ENCODE data around the gene FHOD3. TPM values are rescaled to one million over a fixed set of nuclear protein-coding genes. Genes with fewer than 3 reads are reported as not detected.

Gene FHOD3
- total and polyA plus RNA-seq, 9 of the 15 experiments (the other 6 are each of a cell fraction or from before 2014, with no cell fraction given): 0.11 TPM; not detected in 8

DNA sequence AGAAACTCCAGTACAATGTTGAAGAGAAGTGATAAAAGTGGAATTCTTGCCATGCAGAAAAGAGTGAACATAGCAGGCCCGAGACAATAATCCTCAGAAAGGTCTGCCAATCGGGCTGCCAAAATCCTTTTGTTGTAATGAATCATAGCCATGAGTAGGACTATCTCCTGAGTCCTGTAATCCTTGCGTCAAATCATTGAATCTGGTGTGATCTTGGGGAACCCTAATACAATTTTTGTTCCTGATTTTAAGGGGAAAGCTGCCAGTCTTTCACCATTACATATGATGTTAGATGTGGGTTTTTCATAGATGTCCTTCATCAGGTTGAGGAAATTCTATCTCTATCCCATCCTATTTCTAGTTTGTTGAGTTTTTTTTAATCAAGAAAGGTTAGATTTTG is 529.0 kb downstream of the FHOD3 start:
- WGBS (ENCODE audit: insufficient coverage, low coverage, missing lambda C conversion rate): 86% methylated on average over 3 of the region's 3 CpGs
- H2AFZ ChIP-seq (ENCODE audit: low read depth, low read length): no peak overlapping the region
- H3K27me3 ChIP-seq (ENCODE audit: control insufficient read depth in 2 of 2, insufficient read depth in 2 of 2, low read length in 2 of 2): no peaks in the 10 kb centered on the region; a peak in 1 of 5 replicates
- ChIA-PET POLR2A (no interaction called here), CTCF (ENCODE audit: low intra/inter-chr PET ratio) (no interaction called here)
- H3K9me1 ChIP-seq (ENCODE audit: control insufficient read depth, insufficient read depth, low read length): no peaks in the 10 kb centered on the region
- H3K9ac ChIP-seq (ENCODE audit: insufficient read depth in 1 of 2, low read depth in 2 of 2, low read length in 2 of 2): no peak overlapping the region
- no peak overlapping the region for H3K4me2 ChIP-seq (ENCODE audit: insufficient read depth, low read length)
- H3K4me3 ChIP-seq: no peak overlapping the region
- H3K4me1 ChIP-seq (replicated peaks in 1 of 2; ENCODE audit: control insufficient read depth in 2 of 2, insufficient read depth in 2 of 2, low read length in 2 of 2): peaks cover 3 to 23% of the 10 kb centered on the region in 2 experiments; a peak in 3 of 5 replicates
- intact Hi-C loops (cut with micrococcal nuclease): no loop called here
- H3K27ac ChIP-seq (ENCODE audit: extremely low read depth, low read depth, low read length): no peak overlapping the region
- H3K36me3 ChIP-seq (ENCODE audit: control insufficient read depth, insufficient read depth, low read length): peaks cover 40% of the 10 kb centered on the region
- no peak for TF ChIP-seq ZFP1 (CRISPR knock-in tag; IDR thresholded peaks at IDR 0.05)
- TF ChIP-seq FOXP1 (CRISPR knock-in tag; IDR thresholded peaks at IDR 0.05): no peak
- no peak for TF ChIP-seq PYGO2 (tag; IDR thresholded peaks at IDR 0.05)
- no peak for TF ChIP-seq ZBTB17 (CRISPR knock-in tag; IDR thresholded peaks at IDR 0.05)
- in situ Hi-C loops (cut with MboI): no loop called here
- FAIRE-seq (no peak), ATAC-seq (no peak), DNase-seq (ENCODE audit: extremely low read depth in 1 of 4, low spot score in 3 of 4) (no peak)
- H3K9me3 ChIP-seq (replicated peaks; ENCODE audit: control insufficient read depth, insufficient read depth, low read depth, low read length): no peaks in the 10 kb centered on the region
- H4K20me1 ChIP-seq (replicated peaks; ENCODE audit: control insufficient read depth, insufficient read depth, low read length): no peaks in the 10 kb centered on the region
- peaks cover 77% of the 10 kb centered on the region for H3K79me2 ChIP-seq (ENCODE audit: control insufficient read depth, insufficient read depth, low read length)
- BruUV-seq (replicated peaks): no TSS peak

DNA sequence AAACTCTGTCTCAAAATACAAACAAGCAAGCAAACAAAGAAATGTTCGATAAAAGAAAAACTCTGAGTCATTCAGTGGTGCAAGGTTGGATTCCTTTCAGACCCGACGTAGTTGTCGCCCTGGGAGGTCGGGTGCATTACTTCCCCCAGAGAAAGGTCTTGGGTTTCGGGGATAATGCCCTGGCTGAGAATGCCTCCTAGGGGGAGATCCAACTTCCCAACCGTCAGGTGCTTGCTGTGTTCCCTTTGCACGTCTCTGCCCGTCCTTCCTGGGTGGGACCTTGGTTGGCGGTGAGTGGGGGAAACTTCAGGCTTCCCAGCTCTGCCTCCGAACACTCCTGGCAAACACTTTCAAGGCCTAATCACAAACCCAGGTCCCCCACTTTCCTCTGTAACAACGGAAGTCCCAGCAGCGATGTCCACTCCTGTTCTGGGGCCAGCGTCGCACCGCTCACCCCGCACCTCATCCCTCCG is 530.7 kb downstream of the FHOD3 start:
- TSS peak; percentile 63 for BruUV-seq (replicated peaks)
- TF ChIP-seq MXD1 (CRISPR knock-in tag; IDR thresholded peaks at IDR 0.05; ENCODE audit: borderline replicate concordance, poor library complexity, severe bottlenecking) (no peak), ZFP36 (IDR thresholded peaks at IDR 0.05; ENCODE audit: low read depth, low read length, partially characterized antibody) (no peak), SMARCE1 (IDR thresholded peaks at IDR 0.05) (peak; percentile 28; the same call in 1 of the 2 replicates), ZNF239 (CRISPR knock-in tag; IDR thresholded peaks at IDR 0.05) (no peak), MLLT1 (IDR thresholded peaks at IDR 0.05) (peak; percentile 53 to 60; a peak in 1 of 4 replicates), ASH1L (IDR thresholded peaks at IDR 0.05; ENCODE audit: borderline replicate concordance, low read depth, partially characterized antibody) (no peak), RB1 (IDR thresholded peaks at IDR 0.05; ENCODE audit: low read depth) (no peak), THRAP3 (IDR thresholded peaks at IDR 0.05; ENCODE audit: borderline replicate concordance) (no peak), ZNF3 (CRISPR knock-in tag; IDR thresholded peaks at IDR 0.05) (no peak), CTBP1 (IDR thresholded peaks at IDR 0.05; ENCODE audit: borderline replicate concordance) (no peak), ZNF699 (CRISPR knock-in tag; IDR thresholded peaks at IDR 0.05; ENCODE audit: insufficient replicate concordance) (no peak)

More for the DNA sequence above, 530.7 kb downstream of the FHOD3 start:
- ChIA-PET POLR2A (interaction anchor here (0.7 to 2.5 kb wide), 8 partner anchors 9 to 847 kb away, joined by 3 to 19 read pairs (median 5); no protein-coding TSS in a partner anchor), CTCF (ENCODE audit: low intra/inter-chr PET ratio) (interaction anchor here (0.7 to 1.2 kb wide), 2 partner anchors 36 to 70 kb away, joined by 3 to 4 read pairs; no protein-coding TSS in a partner anchor)
- Histone ChIP-seq H3K9ac (ENCODE audit: insufficient read depth in 1 of 2, low read depth in 2 of 2, low read length in 2 of 2) (peak overlapping the region; percentile 89 to 97), H3K4me1 (replicated peaks in 1 of 2; ENCODE audit: control insufficient read depth in 2 of 2, insufficient read depth in 2 of 2, low read length in 2 of 2) (peaks cover 3 to 24% of the 10 kb centered on the region in 2 experiments; a peak in 3 of 5 replicates), H3K4me2 (ENCODE audit: insufficient read depth, low read length) (peak overlapping the region; percentile 99), H4K20me1 (replicated peaks; ENCODE audit: control insufficient read depth, insufficient read depth, low read length) (no peaks in the 10 kb centered on the region), H3K36me3 (ENCODE audit: control insufficient read depth, insufficient read depth, low read length) (peaks cover 25% of the 10 kb centered on the region), H3K9me3 (replicated peaks; ENCODE audit: control insufficient read depth, insufficient read depth, low read depth, low read length) (no peaks in the 10 kb centered on the region), H3K27me3 (ENCODE audit: control insufficient read depth in 2 of 2, insufficient read depth in 2 of 2, low read length in 2 of 2) (no peaks in the 10 kb centered on the region; a peak in 1 of 5 replicates), H3K9me1 (ENCODE audit: control insufficient read depth, insufficient read depth, low read length) (no peaks in the 10 kb centered on the region), H2AFZ (ENCODE audit: low read depth, low read length) (peak overlapping the region; percentile 99), H3K79me2 (ENCODE audit: control insufficient read depth, insufficient read depth, low read length) (peaks cover 74% of the 10 kb centered on the region), H3K27ac (ENCODE audit: extremely low read depth, low read depth, low read length) (peak overlapping the region; percentile 87), H3K4me3 (peak overlapping the region; percentile 95)
- FAIRE-seq: no peak
- WGBS (ENCODE audit: insufficient coverage, low coverage, missing lambda C conversion rate): under 1% methylated on average over 18 of the region's 18 CpGs
- peak in 1 of 4 experiments; percentile 62 for DNase-seq (ENCODE audit: extremely low read depth in 1 of 4, low spot score in 3 of 4)
- intact Hi-C loops (cut with micrococcal nuclease): no loop called here
- peak; percentile 56 for ATAC-seq
- in situ Hi-C loops (cut with MboI): no loop called here

All from K562 (cell line).